ENCODE results near the gene TACC2. TPM values are rescaled to one million over a fixed set of nuclear protein-coding genes. Genes with fewer than 3 reads are reported as not detected.
"Not testable (repeated sequence)": the region's sequence is repeated elsewhere in the genome, so short reads cannot be mapped to it uniquely, and the experiment has no call there.

Gene TACC2
- total RNA-seq, 1 donor from 2014 or later = 32.2 TPM

GRCh38 chr10:122021828-122022227, 32.9 kb downstream of the TACC2 start:
- no peak for TF ChIP-seq CTCF (IDR thresholded peaks at IDR 0.05; ENCODE audit: unreplicated experiment)
- no peaks in the 10 kb centered on the region for H3K9me3 Mint-ChIP-seq (ENCODE audit: unreplicated experiment)
- H3K27me3 Mint-ChIP-seq (ENCODE audit: unreplicated experiment) = no peaks in the 10 kb centered on the region
- no peaks in the 10 kb centered on the region for H3K4me1 Mint-ChIP-seq (ENCODE audit: unreplicated experiment)
- no peaks in the 10 kb centered on the region for H3K36me3 Mint-ChIP-seq (ENCODE audit: low read depth, unreplicated experiment)
- no peak for DNase-seq (ENCODE audit: low spot score)
- no peak overlapping the region for H3K27ac Mint-ChIP-seq (ENCODE audit: unreplicated experiment)
- H3K4me3 Mint-ChIP-seq (ENCODE audit: unreplicated experiment) = no peak overlapping the region

- H3K9me3 Mint-ChIP-seq (ENCODE audit: unreplicated experiment) = no peaks in the 10 kb centered on the region
- H3K27ac Mint-ChIP-seq (ENCODE audit: unreplicated experiment) = no peak overlapping the region
- no peaks in the 10 kb centered on the region for H3K4me1 Mint-ChIP-seq (ENCODE audit: unreplicated experiment)
- no peaks in the 10 kb centered on the region for H3K27me3 Mint-ChIP-seq (ENCODE audit: unreplicated experiment)
- no peak overlapping the region for H3K4me3 Mint-ChIP-seq (ENCODE audit: unreplicated experiment)
- no peak for TF ChIP-seq CTCF (IDR thresholded peaks at IDR 0.05; ENCODE audit: unreplicated experiment)
- no peaks in the 10 kb centered on the region for H3K36me3 Mint-ChIP-seq (ENCODE audit: low read depth, unreplicated experiment)
- no peak for DNase-seq (ENCODE audit: low spot score)
These were observed 33.3 kb downstream of the TACC2 start for GRCh38 chr10:122022276-122022675.

- not testable (repeated sequence) for DNase-seq (ENCODE audit: low spot score); H3K9me3 Mint-ChIP-seq (ENCODE audit: unreplicated experiment); H3K27me3 Mint-ChIP-seq (ENCODE audit: unreplicated experiment); H3K4me1 Mint-ChIP-seq (ENCODE audit: unreplicated experiment); H3K4me3 Mint-ChIP-seq (ENCODE audit: unreplicated experiment); H3K36me3 Mint-ChIP-seq (ENCODE audit: low read depth, unreplicated experiment); H3K27ac Mint-ChIP-seq (ENCODE audit: unreplicated experiment)
These were observed 34.3 kb downstream of the TACC2 start for GRCh38 chr10:122023257-122023656.

- no peaks in the 10 kb centered on the region for H3K36me3 Mint-ChIP-seq (ENCODE audit: low read depth, unreplicated experiment)
- TF ChIP-seq CTCF (IDR thresholded peaks at IDR 0.05; ENCODE audit: unreplicated experiment) = no peak
- no peak overlapping the region for H3K4me3 Mint-ChIP-seq (ENCODE audit: unreplicated experiment)
- H3K27ac Mint-ChIP-seq (ENCODE audit: unreplicated experiment) = no peak overlapping the region
- DNase-seq (ENCODE audit: low spot score) = no peak
- H3K4me1 Mint-ChIP-seq (ENCODE audit: unreplicated experiment) = no peaks in the 10 kb centered on the region
- H3K9me3 Mint-ChIP-seq (ENCODE audit: unreplicated experiment) = no peaks in the 10 kb centered on the region
- no peaks in the 10 kb centered on the region for H3K27me3 Mint-ChIP-seq (ENCODE audit: unreplicated experiment)
These were observed 40.7 kb downstream of the TACC2 start for GRCh38 chr10:122029499-122030199.

GRCh38 chr10:122030200-122030552, 41.2 kb downstream of the TACC2 start:
- Mint-ChIP-seq H3K4me3 (ENCODE audit: unreplicated experiment) (no peak overlapping the region), H3K27ac (ENCODE audit: unreplicated experiment) (no peak overlapping the region), H3K9me3 (ENCODE audit: unreplicated experiment) (no peaks in the 10 kb centered on the region), H3K27me3 (ENCODE audit: unreplicated experiment) (no peaks in the 10 kb centered on the region), H3K4me1 (ENCODE audit: unreplicated experiment) (no peaks in the 10 kb centered on the region), H3K36me3 (ENCODE audit: low read depth, unreplicated experiment) (no peaks in the 10 kb centered on the region)
- no peak for TF ChIP-seq CTCF (IDR thresholded peaks at IDR 0.05; ENCODE audit: unreplicated experiment)
- DNase-seq (ENCODE audit: low spot score) = no peak
